ENCODE measurements around the gene GDPD1.
"Not testable (repeated sequence)": the region's sequence is repeated elsewhere in the genome, so short reads cannot be mapped to it uniquely, and the experiment has no call there.

GDPD1 gene

DNA sequence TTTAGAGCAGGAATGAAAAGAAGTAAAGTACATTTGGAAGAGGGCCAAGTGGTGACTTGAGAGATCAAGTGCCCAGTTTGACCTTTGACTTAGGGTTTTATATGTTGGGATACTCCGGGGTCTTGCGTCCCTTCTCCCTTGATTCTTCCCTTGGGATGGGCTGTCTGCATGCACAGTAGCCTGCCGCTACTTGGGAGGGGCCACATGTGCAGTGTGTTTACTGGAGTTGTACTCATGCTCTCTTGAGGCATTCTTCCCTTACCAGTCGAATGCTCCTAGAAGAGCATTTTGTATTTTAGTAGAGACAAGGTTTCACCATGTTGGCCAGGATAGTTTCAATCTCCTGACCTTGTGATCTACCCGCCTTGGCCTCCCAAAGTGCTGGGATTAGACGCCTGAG lies 23.8 kb downstream of the GDPD1 start:
- no peak for DNase-seq (ENCODE audit: low read depth, low spot score)

DNA sequence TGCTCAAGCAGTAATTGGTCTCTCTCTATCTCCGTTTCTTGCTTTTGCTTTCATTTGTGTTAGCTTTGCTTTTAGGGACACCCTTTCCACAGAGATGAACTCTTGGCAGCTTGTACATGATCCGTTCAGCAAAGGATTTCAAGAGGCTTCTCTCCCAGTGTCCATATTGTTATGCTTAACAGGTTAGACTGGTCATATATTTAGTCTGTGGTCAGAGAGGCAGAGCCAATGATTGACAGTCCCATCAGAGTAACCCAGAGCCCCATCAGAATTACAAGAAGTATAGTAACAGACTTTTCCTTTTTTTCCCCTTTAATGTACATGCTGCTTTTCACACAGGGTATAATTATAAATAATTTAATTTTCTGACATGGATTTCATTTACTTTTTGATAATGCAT lies 34.4 kb downstream of the GDPD1 start:
- no peak for DNase-seq (ENCODE audit: low read depth, low spot score)

DNA sequence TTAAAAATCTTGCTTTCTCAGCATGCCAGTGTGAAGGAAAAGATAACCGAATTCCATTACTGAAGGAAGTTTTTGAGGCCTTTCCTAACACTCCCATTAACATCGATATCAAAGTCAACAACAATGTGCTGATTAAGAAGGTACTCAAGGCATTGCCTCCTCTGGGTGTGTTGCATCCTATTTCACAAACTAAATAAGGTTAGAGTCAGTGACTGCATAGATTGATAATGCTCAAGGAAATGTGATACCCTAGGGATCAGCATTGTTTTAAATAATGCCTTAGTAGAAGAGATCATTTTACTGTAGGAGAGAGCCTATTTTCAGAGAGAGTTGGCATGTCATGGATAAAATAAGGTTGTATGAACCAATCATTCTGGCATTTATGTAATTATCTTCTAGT lies 36.8 kb downstream of the GDPD1 start:
- no peak for DNase-seq (ENCODE audit: low read depth, low spot score)

DNA sequence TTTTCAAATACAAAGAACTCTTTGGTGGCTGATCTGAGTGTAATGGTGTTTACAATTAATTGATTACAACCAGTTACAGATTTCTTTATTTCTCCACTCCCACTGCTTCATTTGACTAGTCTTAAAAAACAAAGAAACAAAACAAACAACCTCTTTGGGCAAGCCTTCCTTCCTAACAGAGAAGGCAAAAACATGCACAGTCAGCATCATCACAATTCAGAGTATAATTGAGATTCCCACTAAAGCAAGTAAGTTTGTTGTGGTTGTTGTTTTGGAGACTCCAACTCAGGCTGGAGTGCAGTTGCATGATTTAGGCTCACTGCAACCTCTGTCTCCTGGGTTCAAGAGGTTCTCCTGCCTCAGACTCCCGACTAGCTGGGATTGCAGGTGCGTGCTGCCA lies 40.4 kb downstream of the GDPD1 start:
- no peak for DNase-seq (ENCODE audit: low read depth, low spot score)

DNA sequence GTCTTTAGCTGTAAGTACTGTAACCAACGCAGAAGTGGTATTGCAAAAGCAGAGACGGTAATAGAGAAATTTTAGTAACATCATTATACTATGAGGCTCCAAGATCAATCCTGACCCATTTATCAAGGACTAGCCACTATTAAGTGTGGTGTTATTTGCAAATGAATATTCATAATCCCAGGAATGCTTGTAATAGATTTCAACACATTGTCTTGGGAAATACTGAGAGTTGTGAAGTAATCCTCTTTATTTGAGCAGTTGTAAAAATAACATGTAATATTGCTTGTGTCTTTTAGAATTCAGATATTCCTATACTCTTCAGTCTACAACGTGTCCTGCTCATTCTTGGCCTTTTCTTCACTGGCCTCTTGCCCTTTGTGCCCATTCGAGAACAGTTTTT lies 46.4 kb downstream of the GDPD1 start:
- DNase-seq (ENCODE audit: low read depth, low spot score) = no peak

DNA sequence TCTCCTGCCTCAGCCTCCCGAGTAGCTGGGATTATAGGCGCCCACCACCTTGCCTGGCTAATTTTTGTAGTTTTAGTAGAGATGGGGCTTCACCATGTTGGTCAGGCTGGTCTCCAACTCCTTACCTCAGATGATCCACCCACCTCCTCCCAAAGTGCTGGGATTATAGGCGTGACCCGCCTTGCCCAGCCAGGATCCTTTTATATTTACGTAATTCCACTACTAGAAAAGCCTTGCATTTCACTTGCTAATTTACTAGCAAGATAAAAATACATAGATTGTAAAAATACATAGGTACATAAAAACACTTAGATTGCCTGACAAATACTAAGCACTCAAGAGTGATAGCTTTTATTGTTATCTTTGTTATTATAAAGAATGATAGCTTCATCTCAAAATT lies 47.5 kb downstream of the GDPD1 start:
- DNase-seq (ENCODE audit: low read depth, low spot score) = no peak

DNA sequence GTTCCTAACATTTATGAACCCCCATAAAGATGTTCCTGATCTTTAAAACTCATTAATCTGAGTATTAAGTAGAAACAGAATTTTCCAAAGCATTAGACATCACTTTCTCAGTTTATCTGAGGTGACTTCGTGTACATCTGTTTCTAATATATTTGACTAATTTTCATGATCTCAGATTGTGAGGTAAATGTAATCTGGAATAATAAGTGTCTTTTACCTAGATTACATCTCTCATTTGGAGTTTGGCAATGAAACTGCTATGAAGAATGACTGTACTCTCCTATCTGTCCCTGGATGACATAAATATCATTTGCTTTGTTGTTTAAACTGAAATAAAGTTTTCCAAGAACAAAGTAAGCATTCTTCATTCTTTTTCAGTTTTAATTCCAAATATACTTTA lies 55.3 kb downstream of the GDPD1 start:
- DNase-seq (ENCODE audit: low read depth, low spot score) = no peak

DNA sequence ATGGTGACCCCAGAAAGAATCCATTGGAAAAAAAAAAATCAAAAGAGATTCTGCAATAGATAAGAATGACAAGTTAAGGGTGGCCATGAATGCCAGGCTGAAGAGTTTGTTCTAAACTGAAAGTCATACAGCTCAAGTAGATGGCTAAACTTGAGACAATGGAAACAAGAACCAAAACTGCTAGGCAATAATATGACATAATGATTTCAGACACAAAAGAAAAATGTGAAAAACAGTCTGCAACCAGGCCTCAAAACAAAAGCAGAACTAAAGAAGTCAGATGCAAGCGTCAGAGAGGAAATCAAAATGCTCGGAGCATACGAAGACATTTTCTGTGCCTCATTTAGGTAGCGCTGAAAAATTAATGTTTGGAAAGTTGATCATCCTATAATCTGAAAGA lies 56.7 kb downstream of the GDPD1 start:
- no peak for DNase-seq (ENCODE audit: low read depth, low spot score)

DNA sequence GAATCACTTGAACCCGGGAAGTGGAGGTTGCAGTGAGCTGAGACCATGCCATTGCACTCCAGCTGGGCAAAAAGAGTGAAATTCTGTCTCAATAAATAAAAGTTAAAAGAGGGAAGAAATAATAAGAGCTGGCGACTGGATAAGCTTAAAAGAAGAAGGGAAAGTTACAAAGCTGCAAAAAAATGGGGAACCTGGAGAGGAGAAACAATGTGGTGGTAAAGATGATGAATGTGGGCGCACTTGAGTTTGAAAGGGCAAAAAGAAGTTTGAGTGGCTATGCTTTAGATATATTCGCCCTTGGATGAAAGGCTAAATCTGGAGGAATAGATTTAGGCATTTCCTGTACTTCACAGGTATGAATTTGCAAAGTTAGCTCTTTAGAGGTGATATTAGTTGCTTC lies 58.1 kb downstream of the GDPD1 start:
- no peak for DNase-seq (ENCODE audit: low read depth, low spot score)

DNA sequence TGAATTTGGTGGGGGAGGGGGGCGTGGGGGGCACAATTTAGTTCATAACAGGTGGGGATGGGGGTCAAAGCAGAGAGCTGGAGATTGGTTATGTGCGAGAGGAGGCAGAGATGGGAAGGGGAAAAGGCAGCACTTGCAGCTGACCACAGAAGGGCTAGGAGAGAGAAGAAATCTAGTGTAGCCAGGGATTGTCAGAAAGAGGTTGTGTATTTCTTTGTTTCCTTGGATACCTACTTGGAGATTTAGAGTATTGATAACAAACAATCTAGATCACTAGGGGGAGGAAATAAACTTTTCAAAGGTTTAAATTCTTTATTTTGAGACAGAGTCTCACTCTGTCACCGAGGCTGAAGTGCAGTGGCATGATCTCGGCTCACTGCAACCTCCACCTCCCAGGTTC lies 64.0 kb downstream of the GDPD1 start:
- no peak for DNase-seq (ENCODE audit: low read depth, low spot score)

DNA sequence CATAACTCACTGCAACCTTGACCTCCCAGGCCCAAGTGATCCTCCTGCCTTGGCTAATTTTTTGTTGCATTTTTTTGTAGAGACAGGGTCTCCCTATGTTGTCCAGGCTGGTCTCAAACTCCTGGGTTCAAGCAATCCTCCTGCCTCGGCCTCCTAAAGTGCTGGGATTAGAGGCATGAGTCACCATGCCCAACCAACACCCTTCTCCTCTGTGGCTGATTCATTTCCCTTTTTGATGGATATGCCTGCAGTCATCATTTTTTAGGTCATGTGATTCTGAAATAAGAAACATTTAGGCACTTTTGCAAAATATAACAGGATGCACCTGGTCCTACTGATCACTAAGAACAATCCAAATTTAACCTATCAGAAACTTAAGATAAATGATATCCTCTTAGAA lies 67.1 kb downstream of the GDPD1 start:
- no peak for DNase-seq (ENCODE audit: low read depth, low spot score)

DNA sequence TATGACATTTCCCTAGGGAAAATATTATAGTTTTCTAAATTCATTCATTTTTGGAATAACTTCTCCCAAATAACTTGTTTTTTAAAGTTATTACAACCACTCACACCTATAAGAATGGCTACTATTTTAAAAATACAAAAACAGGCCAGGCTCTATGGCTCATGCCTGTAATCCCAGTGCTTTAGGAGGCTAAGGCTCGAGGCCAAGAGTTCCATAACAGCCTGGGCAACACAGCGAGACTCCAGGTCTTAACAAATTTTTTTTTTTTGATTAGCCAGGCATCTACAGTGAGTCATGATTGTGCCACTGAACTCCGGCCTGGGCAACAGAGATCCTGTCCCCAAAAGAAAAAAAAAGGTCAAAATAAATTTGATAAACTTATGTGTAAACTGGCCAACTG lies 67.6 kb downstream of the GDPD1 start:
- DNase-seq (ENCODE audit: low read depth, low spot score) = no peak

DNA sequence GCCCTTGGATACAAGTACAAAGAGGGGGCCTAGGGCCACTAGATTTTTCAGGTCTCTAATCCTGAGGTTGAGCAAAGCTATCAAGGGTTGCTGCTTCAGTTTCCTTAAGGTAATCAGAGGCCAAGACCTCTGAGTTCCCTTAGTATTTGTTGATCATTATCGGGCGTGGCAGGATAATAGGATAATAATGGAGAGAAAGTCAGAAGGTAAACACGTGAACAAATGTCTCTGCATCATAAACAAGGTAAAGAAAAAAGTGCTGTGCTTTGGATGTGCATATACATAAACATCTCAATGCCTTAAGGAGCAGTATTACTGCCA lies 69.6 kb downstream of the GDPD1 start:
- no peak for DNase-seq (ENCODE audit: low read depth, low spot score)

DNA sequence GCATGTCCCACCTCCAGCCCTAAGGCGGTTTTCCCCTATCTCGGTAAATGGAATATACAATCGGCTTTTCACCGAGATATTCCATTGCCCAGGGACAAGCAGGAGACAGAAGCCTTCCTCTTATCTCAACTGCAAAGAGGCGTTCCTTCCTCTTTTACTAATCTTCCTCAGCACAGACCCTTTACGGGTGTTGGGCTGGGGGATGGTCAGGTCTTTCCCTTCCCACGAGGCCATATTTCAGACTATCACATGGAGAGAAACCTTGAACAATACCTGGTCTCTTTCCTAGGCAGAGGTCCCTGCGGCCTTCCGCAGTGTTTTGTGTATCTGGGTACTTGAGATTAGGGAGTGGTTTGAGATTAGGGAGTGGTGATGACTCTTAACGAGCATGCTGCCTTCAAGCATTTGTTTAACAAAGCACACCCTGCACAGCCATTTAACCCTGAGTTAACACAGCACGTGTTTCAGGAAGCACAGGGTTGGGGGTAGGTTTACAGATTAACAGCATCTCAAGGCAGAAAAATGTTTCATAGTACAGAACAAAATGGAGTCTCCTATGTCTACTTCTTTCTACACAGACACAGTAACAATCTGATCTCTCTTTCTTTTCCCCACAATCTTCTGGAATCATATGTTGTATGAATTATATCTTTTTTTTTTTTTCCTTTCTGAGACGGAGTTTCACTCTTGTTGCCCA lies 70.1 kb downstream of the GDPD1 start:
- not testable (repeated sequence) for DNase-seq (ENCODE audit: low read depth, low spot score)

DNA sequence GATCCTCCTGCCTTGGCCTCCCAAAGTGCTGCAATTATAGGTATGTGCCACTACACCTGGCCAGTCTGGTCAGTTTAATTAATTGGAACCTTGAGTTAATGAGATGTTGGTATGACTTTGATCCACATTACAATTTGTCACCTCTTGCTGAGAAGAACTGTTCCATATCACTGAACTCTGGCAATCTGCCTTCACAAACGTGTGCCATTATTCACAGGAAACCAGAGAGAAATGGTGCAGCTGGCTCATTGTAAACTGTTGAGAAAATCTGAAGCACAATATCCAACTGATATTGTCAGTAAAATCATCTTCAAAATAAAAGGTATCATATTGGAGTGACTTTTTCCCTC lies 71.8 kb downstream of the GDPD1 start:
- DNase-seq (ENCODE audit: low read depth, low spot score) = no peak

DNA sequence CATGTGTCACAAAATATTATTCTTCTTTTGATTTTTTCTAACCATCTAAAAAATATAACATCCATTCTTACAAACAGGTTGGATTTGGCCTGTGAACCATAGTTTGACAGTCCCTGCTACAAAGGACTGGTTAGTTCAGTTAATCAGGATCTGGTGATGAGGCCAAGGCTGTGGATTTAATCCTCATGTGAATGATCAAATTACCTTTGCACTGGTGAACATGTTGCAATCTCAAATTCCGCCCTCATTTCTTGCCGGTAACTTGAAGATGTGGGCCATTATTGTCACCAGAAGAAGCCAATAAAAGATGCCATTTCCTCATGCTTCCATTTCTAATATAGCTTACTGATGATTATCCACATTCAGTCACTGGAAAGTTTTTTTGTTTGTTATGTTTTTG lies 75.9 kb downstream of the GDPD1 start:
- DNase-seq (ENCODE audit: low read depth, low spot score) = no peak

DNA sequence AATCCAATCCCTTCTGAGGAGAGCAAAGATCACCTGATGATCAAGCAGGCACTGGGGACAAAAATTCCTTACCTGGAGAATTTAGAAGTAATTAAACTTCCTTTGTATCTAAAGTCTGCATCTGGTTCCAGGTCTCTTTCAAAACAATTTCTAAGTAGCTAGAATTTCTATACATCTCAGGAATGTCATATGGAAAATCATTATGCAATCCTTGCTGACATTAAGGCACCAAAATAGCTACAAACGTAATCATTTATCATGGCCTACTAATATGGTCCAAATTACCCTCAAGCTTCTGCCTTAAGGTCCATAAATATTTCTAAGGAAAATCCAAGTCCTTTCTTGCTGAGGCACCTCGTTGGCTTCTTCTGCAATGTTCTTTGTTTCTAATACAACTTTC lies 78.2 kb downstream of the GDPD1 start:
- no peak for DNase-seq (ENCODE audit: low read depth, low spot score)

DNA sequence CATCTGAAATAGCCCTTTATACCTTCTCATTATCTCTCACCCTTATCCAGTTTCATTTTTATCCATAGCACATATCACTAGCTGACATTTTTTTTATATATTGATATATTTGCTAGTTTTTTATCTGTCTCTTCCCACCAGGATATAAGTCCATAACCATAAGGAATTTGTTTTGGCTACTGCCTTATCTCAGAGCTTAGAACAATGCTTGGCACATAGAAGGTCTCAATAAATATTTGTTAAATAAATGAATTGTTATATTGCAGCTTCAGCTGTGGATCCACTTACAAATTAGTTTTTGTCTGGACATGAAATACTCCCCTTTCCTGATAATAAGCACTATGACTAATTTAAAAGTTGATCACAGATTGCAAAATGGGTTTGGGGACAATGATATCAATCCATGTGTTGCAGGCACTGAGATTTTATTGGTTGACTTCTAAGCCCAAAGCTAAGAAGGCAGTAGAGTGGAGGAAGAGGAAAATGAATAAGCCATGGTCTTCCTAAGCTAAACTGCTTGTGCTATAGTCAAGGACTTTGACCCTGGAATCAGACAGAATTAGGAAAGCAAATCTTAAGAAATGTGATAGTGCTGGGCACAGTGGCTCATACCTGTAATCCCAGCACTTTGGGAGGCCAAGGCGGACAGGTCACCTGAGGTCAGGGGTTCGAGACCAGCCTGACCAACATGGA lies 79.2 kb downstream of the GDPD1 start:
- DNase-seq (ENCODE audit: low read depth, low spot score) = no peak

DNA sequence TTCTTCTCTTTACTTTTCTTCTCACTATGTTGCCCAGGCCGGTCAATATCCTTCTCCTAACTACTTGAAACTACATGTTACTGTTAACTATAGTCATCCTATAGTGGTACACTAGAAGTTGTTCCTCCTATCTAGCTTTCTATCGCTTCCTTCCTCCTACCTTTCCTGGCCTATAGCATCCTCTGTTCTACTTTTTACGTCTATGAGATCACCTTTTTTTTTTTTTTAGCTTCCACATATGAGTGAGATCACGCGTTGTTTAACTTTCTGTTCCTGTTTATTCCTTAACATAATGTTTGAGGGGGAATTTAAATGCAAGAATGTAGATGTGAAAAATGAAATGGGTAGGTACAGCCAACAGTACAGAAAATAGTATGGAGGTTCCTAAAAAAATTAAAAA lies 80.6 kb downstream of the GDPD1 start:
- no peak for DNase-seq (ENCODE audit: low read depth, low spot score)

DNA sequence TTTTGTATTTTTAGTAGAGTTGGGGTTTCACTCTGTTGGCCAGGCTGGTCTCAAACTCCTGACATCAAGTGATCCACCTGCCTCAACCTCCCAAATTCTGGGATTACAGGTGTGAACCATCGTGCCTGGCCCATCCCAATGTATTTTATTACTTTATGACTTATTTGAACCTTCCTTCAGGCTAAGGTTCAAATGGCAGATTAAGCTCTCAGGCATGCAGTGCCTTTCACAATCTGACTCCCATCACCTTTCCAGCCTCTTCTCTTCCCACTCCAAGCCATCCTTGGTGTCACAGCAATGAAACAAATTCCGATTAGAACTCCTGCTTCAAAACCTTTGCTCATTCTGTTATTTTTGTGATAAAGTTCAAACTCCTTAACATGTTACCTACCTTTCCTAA lies 84.5 kb downstream of the GDPD1 start:
- DNase-seq (ENCODE audit: low read depth, low spot score) = no peak

DNA sequence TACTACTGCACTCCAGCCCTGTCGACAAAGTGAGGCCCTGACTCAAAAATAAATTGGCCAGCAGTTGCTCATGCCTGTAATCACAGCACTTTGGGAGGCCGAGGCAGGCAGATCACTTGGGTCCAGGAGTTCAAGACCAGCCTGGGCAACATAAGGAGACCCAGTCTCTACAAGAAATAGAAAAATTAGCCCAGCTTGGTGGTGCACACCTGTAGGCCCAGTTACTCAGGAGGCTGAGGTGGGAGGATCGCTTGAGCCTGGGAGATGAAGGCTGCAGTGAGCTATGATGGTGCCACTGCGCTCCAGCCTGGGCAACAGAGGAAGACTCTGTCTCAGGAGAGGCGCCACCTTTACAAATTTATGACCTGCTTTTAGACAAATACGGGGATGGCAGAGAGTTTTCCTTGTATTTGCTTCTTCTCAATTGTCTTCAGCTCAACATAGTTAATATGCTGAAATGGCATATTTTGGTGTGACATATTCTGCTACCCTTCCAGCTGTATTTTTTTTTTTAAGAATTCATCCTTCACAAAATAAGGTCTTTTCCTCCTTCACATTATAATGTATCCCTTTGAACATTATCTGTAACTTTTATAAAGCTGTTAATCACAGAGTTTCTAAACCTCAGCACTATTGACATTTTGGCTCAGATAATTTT lies 90.1 kb downstream of the GDPD1 start:
- DNase-seq (ENCODE audit: low read depth, low spot score) = no peak

DNA sequence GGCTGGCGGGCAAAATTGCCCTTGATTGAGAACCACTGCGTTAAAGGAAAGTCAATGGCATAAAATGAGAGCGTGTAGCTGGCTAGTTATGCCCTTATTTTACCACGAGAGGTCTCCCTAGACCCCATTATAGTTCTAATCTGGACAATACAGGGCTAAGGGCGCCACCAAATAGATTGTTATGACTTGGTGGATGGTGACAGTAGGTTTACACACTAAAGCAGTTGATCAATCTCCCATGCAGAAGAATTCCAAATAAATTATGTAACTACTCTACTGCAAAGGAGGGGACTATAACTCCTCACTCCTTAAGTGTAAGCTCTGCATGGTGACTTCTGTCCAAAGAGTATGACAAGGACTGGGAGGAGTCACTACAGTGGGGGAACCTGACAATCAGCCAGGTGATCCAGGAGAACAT lies 90.7 kb downstream of the GDPD1 start:
- no peak for DNase-seq (ENCODE audit: low read depth, low spot score)

DNA sequence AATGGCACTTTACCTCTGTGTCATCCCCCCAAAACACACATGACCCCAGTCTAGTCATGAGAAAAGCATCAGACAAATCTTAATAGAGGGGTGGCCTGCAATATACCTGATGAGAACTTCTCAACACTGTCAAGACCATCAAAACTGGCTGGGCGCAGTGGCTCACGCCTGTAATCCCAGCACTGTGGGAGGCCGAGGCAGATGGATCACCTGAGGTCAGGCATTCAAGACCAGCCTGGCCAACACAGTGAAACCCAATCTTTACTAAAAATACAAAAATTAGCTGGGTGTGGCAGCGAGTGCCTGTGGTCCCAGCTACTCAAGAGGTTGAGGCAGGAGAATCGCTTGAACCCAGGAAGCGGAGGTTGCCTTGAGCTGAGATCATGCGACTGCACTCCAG lies 91.2 kb downstream of the GDPD1 start:
- not testable (repeated sequence) for DNase-seq (ENCODE audit: low read depth, low spot score)

Measured in brain pericyte (primary cell).